COLO668 (cell line): ENCODE measurements around the gene ARL8A.
A peak's percentile ranks its signal among the peaks of the same experiment; 100 is the strongest.
"Not testable (repeated sequence)": the region's sequence is repeated elsewhere in the genome, so short reads cannot be mapped to it uniquely, and the experiment has no call there.

Source experiments
- DNase-seq: peaks from one replicate; lab custom pipeline; 2025; ENCODE audit not compliant: unreplicated experiment; lab: John Stamatoyannopoulos, UW

ARL8A gene

DNA sequence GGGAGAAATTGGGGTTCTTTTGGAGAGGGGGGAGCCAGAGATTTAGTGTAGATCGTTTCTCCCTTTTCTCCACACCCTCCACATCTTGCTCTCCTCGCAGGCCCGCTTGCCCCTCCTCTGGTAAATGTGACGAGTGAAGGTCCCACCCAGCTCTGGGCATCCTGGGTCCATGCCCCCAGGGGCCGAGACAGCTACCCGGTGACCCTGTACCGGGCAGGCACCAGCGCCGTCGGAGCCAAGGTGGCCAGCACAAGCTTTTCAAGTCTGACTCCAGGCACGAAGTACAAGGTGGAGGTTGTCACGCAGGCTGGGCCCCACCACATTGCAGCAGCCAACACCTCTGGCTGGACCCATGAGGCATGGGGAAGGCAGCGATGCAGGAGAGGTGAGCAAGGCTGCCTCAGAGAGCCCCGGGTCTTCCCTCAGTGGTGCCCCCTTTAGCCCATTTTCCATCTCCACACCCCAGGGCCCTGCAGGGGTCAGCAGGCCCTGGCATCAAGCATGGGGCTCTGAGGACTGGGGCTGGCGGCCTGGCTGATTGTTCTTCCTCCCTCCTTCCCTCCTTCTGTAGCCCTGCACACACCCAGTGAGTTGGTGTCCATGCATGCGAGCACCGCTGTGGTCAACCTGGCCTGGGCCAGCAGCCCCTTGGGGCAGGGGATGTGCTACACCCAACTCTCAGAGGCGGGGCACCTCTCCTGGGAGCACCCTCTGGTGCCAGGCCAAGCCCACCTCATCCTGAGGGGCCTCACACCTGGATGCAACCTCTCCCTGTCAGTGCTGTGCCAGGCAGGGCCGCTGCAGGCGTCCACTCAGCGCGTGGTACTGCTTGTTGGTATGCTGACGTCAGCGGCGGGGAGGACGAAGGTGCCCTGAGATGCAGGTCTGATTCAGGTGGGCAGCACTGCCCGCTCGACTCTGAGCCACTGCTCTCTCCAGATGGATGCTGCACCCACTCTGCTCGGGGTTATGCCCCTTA, 32.7 kb upstream of the ARL8A start:
- no peak for DNase-seq

DNA sequence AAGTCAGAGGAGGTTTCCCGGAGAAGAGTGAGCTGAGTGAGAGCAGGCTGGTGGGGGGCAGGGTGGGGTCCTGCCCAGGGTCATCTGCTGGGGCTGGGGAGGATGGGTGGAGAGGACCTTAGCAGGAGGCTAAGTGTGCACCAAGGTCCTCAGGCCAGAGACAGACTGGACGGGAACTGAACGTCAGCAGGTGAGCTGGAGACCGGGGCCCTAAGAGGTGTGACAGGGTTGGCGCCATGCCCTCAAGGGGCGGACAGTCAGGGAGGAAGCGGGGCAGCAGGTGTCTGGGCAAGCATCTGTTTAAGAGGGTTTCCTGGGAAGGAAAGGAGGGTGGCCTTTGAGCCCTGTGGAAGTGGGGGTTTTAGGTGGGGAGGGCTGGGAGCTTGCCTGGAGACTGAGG, 29.5 kb upstream of the ARL8A start:
- DNase-seq: no peak

DNA sequence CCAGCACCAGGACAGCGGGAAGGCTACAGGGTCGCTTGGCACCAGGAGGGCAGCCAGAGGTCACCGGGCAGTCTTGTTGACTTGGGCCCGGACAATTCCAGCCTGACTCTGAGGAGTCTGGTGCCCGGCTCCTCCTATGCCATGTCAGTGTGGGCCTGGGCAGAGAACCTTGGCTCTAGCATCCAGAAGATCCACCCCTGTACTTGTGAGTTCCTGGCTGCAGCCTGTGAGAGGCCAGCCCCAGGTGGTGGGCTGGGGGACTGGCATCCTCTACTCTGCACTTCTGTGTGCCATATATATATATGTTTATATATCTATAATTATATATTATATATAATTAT, 27.4 kb upstream of the ARL8A start:
- no peak for DNase-seq

DNA sequence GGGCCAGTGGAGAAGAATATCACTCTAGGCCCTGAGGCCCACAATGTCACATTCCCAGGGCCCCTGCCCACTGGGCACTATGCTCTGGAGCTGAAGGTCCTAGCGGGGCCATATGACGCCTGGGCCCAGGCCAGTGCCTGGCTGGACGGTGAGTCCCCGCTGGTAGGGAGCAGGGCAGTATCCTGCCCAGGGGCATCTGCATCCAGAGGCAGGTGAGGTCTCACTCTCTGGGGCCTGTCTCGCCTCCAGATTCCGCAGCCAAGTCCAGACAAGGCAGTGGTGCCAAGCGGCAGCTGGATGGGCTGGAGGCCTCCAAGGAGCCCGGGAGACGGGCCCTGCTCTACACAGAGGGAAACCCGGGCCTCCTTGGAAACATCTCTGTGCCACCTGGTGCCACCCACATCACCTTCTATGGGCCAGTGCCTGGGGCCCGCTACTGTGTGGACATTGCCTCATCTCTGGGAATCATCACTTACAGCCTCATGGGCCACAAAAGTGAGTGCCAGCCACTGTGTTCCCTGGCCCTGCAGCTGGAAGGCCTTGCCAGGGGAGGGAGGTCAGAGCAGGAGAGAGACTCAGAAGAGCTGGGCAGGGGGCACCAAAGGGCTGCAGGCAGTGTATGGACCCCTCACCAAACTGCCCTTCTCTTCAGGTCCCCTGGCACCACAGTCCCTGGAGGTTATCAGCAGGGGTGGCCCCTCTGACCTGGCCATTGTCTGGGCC, 26.9 kb upstream of the ARL8A start:
- no peak for DNase-seq

DNA sequence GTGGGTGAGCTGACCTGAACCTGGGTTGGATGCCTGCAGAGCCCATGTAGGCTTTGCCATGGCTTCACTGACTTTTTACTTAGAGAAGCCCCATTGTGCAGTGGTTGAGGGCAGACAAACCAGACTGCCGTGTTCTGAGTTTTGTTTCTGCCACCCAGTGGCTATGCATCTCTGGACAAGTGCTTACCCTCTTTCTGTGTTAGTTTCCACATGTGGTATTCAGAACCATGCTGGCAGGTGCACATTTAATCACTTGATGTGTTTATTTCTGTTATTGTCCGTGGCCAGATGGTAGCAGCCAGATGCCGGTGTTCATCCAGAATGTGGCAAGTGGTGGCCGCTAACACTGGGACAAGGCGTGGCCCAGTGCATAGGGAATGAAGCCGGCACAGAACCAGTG, 26.2 kb upstream of the ARL8A start:
- DNase-seq: peak; percentile 50

DNA sequence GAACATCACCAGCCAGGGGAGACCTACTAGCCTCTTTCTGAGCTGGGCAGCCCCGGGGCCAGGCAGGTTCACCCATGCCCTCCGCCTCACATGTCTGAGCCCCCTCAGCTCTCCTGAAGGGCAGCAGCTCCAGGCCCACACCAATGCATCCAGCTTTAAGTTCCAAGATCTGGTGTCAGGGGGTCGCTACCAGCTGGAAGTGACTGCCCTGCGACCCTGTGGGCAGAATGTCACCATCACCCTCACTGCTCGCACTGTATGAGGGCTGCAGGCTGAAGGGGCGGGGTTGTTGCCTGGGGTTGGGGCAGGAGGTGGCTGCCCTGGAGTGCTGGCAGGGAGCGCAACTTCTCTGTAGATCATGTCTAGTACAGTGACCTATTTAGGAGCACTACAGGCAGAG, 24.3 kb upstream of the ARL8A start:
- no peak for DNase-seq

DNA sequence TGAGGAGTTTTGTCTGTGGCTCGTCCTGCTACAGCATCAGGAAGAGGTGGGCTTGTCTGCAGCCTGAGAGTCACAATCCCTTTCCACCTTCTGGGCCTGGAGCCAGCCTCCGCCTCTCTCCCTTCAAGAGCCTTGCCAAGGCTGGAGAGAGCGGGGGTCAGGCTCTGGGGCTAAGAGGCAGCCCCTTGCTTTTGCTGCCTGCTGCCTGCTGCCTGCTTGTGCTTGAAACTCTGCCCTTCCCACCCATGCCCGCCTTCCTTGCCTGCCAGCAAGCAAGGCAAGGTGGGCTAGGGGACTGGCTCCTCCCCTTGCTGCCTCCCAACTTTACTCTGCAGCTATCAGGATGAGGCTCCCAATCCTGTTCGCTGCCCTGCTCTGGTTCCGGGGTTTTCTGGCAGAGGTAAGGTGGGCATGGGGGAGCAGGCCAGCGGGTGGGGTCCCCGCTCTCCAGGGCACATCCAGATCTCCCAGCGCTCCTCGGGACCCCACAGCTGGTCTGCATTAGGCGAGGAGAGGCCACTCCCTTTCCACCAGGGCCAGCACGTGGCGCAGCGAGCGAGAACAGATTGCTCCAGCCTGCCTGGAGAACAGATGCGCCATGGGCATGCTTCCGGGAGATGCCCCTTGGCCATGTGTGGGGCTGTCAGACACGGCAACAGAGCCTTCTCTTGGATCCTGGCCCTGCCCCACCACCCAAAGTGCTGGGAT, 23.3 kb upstream of the ARL8A start:
- DNase-seq: no peak

DNA sequence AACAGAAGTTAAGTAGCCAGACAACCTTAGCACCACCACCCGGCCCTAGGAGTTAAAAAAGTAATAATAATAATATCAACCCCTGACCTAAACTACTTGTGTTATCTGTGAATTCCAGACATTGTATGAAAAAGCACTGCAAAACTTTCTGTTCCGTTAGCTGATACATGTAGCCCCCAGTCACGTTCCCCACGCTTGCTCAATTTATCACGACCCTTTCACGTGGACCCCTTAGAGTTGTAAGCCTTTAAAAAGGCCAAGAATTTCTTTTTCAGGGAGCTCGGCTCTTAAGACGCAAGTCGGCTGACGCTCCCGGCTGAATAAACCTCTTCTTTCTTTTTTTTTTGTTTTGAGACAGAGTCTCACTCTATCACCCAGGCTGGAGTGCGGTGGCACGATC, 22.5 kb upstream of the ARL8A start:
- not testable (repeated sequence) for DNase-seq

DNA sequence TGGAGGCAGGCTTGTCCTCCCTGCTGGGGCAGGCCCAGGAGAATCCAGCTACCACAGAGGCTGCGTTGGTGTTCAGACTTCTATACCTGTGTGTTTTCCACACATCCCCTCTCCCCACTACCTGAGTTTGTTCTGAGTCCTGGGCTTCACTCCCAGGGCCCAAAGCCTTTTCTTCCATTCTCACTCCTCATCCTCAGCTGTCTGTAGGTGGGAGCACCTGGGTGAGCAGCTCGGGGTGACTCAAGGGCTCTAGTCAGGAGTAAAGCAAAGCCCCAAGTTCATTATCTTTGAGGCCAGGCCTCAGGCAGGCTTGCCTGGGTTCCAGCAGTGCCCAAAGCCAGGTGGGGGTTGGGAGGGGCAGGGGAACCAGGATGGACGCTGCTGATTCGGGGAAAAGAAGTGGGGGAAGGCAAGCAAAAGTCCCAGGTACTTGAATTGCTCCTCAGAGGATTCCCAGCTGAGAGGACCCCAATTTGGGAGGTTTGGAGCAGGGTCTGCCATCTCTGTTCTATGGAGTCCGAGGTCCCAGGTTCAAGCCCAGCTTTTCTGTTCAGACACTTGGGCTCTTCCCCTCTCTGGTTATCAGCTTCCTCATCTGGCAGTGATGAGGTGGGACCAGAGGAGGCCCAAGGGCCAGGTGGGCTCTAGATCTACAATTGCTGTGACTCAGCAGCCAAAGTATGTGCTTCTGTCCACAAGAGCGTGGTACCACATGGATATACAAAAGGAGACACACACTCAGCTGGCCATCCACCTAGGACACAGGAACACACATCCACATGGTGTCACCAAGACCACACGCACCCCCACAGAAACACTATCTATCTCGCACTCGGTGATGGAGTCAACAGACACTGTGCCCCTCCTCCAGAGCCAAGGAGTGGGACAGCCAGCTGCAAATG, 21.7 kb upstream of the ARL8A start:
- DNase-seq: no peak

DNA sequence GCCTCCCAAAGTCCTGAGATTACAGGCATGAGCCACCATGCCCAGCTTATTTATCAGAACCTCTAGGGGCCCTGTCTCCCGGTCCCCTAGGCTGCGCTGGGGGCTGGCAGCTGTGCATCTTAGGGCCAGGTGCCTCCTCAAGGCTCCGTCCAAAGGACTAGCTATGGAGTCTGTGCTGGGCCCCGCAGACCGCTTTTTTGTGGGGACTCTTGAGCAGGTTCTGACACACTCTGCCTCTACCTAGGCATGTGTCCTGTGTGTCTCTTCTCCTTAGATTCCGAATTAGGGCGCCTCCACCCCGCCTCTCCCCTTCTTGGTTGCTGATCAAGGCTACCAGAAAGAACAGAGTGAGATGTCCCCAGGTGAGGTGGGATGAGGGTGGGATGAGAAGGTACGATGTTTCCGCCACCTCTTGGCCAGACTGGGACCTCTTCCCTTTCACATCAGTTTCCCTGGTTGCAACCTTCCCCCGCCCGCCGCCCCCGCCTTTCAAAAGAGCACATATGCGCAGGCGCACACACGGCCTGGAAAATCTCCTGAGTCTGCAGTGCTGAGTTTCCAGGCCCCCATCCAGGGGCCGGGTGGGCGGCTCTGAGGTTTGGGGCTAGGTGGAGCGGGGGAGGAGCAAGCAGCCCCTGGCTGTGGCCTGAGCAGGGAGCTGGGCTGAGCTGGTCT, 20.9 kb upstream of the ARL8A start:
- no peak for DNase-seq

DNA sequence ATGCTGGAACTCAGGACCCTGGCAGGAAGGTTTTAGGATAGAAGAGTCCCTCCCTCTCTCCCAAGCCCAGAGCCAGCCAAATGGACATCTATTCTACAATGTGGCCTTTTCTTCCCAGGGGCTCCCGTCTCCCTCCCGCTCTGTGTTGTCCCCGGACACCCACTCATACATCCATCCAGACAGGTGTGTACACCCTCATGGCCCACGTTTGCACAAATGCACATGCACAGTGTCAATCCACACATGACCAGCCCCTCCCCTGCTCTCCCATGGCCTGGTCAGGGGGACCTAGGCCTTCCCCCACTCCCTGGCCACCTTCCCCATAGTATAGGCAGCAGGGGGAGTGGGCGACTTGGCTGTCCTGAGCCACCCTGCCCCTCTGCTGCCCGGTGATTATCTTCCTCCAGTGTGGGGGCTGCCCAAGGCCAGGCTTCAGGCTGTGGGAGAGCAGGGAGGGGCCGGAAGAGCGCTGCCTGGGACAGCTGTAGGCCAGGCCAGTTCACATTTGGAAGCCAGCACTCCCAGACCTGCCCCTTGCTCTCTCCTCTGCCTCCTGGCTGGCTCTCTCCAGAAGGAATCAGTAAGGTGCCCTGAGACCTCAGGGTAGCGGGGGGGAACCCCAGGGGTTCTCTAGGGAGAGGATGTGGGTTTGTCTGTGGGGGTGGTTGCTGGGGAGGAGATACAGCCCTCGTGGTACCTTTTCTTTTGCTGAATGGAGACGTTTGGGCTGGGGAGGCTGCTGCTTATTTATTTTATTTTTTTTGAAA, 19.9 kb upstream of the ARL8A start:
- DNase-seq: no peak

DNA sequence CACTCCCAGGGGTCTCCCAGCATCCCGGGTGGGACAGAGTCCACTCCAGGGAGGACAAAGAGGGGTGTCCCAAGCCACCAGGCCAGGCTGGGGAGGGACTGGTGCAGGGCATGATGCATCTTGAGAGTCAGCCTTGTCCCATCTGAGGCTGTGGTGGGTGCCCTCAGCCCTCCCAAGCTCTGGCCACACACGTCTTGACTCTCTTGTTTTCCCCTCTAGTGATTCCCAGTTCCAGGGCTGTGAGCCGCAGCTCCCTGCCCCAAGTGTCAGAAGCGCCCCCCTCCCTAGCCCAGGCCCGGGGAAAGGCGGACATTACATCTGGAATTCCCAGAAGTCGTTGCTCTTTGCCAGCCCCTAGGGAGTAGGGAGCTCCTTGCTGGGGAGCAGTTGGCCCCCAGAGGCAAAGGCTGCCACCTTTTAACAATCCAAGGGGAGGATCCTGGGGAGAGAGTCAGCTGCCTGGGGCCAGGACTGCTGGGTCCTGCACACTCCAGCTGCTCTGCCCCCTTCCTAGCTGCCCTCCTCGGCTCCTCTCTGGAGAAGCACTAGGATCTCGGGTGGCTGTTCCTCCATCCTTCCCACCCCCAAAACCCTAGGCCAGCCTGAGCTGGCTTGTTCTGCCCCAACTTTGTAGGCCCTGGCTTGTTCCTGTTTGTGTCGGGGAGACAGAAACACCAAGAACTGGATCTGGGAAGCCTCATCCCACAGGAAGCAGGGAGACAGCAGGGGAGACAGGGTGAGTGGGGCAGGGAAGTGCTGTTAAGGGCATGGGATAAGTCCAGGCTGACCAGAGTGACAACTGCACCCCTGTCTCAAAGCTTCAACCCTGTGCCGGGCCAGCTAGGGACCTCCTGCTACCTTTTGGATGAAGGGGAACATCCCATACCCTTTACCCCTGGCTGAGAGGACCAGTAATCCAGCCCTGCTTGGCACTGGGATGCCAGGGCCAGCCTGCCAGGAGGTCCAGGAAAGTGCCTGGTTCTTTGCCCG, 19.0 kb upstream of the ARL8A start:
- DNase-seq: no peak

DNA sequence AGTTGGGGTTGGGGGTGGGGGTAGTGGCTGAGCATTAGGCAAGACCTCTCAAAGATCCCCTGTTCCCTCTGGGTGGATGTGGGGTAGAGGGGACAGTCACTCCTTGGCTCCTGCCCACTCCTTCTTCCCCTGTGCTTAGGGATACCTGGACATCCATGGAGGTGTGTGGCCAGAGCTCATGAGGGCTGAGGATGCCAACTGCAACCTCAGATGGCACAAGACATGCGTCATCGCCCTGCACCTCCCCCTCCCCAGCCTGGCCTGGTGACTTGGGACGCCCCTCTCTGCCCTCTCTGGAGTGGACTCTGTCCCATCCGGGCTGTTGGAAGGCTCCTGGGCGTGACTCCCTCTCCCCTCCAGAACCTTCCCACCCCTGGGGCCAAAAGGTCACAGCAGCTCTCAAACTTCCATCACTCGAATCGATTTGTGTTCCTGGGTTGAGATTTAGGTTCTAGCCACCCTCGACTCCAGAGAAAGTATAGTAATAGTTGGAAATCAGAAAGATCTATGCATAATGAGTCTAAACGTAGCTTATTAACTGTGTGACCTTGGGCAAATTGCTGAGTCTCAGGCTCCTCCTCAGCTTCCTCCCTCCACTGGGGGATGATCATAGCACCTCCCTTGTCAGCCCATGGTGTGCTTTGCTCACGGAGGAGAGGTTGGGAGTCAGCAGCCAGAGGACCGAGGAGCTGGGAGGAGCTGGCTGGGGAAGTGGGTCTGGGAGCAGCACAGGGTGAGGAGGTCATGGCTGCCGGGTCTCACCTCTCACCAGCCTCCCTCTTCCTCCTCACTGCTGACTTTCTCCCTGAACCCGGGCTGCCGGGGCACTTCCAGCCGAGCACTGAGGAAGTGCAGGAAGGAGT, 18.1 kb upstream of the ARL8A start:
- no peak for DNase-seq

DNA sequence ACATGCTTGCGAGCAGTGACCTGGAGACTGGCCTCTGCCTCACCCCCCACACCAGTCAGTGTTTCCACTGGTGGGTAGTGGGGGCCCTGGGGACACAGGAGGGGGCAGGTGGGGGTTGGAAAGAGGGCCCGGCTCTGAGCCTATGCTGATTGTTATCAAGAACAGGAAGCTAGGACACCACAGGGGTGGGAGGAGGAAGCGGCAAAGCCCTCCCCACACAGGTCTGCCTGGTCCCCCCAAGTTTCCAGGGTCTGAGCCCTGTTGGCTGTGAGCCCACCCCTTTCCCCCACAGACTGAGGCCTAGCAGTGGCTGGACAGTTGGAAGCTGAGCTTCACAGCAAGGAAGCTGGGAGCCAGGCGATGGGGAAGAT, 17.5 kb upstream of the ARL8A start:
- no peak for DNase-seq

DNA sequence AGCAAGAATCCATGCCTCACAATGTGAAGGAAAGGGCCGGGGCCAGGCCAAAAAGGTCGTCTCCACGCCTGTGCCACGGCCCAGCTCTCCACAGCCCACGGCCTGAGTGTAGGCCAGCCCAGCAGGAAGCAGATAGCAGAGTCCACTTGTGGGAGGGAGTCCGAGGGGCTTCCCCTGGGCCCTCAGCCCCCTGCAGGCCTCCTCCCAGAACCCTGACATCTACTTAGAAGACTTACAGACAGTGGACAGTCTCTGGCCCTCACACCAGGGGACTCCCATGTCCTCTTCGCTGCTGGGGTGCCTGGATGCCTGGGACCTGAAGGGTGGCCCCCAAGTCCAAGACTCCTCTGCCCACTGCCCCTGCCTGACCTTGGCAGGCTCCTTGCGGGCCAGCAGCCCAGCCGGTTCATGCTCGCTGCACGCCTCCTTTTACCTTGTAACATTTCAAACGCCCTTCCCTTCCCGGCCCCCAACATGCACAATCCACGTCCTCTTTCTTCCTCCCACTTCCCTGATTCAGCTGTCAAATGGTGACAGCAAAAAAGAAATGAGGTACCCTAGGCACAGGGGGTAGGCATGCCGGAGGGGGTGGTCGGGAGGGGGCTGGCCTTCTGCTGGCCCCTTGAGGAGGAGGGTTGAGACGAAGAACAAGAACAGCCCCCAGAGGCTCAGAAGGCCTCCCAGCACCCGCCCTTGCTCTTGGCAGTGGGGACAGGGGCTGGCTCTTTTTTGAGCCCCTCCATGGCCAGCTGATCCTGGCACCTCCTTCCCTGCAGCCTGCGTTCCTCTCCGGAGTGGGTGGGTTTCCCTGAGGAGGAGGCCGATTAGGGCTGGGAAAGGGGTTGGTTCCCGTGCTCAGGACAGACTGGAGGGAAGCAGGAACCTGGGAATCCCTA, 16.9 kb upstream of the ARL8A start:
- no peak for DNase-seq

DNA sequence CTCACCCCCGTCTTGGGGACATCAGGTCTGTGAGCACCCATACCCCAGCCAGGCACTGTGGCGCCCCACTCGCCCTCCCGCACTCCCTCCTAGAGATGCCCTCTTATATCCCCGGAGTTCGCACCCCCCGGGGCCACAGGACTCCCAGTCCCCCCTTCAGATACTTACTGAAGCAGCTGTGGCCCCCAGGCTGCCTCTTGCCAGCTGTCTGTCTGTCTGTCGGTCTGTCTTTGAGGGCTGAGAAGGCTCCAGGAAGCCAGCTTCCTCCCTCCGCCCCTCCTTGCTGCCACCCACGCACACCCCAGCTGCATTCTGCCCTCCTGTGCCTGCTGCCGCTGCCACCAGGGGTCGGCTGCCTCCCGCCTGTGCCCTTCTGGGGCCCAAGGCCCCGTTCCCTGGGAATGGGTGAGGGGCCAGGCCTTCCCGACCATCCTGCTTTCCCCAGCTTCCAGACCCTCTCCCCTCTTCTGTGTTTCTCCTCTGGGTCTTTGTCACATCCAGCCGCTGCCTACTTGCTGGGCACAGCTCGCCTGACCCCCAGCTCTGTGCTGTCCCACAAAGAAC, 15.9 kb upstream of the ARL8A start, which contains the start of gene PTPN7:
Gene PTPN7 (minus strand): TSS at position 226 of the 564 bp plus-strand sequence. CDS start 1,200 bp downstream, outside the sequence.
- no peak for DNase-seq
